ENCODE results near the gene MRPL23.

Gene MRPL23

GRCh38 chr11:1978720-1979473 is 31.8 kb downstream of the MRPL23 start:
- Histone ChIP-seq H3K36me3 (ENCODE audit: insufficient read depth, low read length) (no peaks in the 10 kb centered on the region), H3K9me3 (ENCODE audit: insufficient read depth, low read length, severe bottlenecking) (no peaks in the 10 kb centered on the region), H3K27me3 (ENCODE audit: insufficient read depth, low read length, poor library complexity) (no peaks in the 10 kb centered on the region), H3K4me2 (ENCODE audit: insufficient read depth, low read length) (no peak overlapping the region), H2AFZ (ENCODE audit: low read depth, low read length) (no peak overlapping the region), H3K4me3 (ENCODE audit: low read depth in 1 of 2, low read length in 2 of 2) (no peak overlapping the region), H3K27ac (ENCODE audit: low read length) (no peak overlapping the region), H4K20me1 (ENCODE audit: insufficient read depth, low read length) (no peaks in the 10 kb centered on the region), H3K4me1 (ENCODE audit: insufficient read depth, low read length) (no peaks in the 10 kb centered on the region), H3K79me2 (ENCODE audit: insufficient read depth, low read length) (no peaks in the 10 kb centered on the region), H3K9ac (ENCODE audit: low read depth, low read length) (no peak overlapping the region)
- no peak for ATAC-seq (ENCODE audit: insufficient read depth, low read depth)
- DNase-seq, result no peak
- TF ChIP-seq CTCF (IDR thresholded peaks at IDR 0.05; ENCODE audit: borderline replicate concordance, extremely low read depth, low read length, poor library complexity, severe bottlenecking) (no peak), EZH2 (IDR thresholded peaks at IDR 0.05; ENCODE audit: borderline replicate concordance, low read depth, low read length, severe bottlenecking) (no peak)

- H3K4me1 ChIP-seq (ENCODE audit: insufficient read depth, low read length), result no peaks in the 10 kb centered on the region
- no peak overlapping the region for H3K4me2 ChIP-seq (ENCODE audit: insufficient read depth, low read length)
- H3K9me3 ChIP-seq (ENCODE audit: insufficient read depth, low read length, severe bottlenecking), result no peaks in the 10 kb centered on the region
- H3K4me3 ChIP-seq (ENCODE audit: low read depth in 1 of 2, low read length in 2 of 2), result no peak overlapping the region
- no peaks in the 10 kb centered on the region for H3K27me3 ChIP-seq (ENCODE audit: insufficient read depth, low read length, poor library complexity)
- no peak for TF ChIP-seq CTCF (IDR thresholded peaks at IDR 0.05; ENCODE audit: borderline replicate concordance, extremely low read depth, low read length, poor library complexity, severe bottlenecking)
- no peak for TF ChIP-seq EZH2 (IDR thresholded peaks at IDR 0.05; ENCODE audit: borderline replicate concordance, low read depth, low read length, severe bottlenecking)
- DNase-seq (no peak), ATAC-seq (ENCODE audit: insufficient read depth, low read depth) (no peak)
- H3K27ac ChIP-seq (ENCODE audit: low read length), result no peak overlapping the region
- no peaks in the 10 kb centered on the region for H3K36me3 ChIP-seq (ENCODE audit: insufficient read depth, low read length)
- no peak overlapping the region for H2AFZ ChIP-seq (ENCODE audit: low read depth, low read length)
- no peaks in the 10 kb centered on the region for H3K79me2 ChIP-seq (ENCODE audit: insufficient read depth, low read length)
- no peak overlapping the region for H3K9ac ChIP-seq (ENCODE audit: low read depth, low read length)
- no peaks in the 10 kb centered on the region for H4K20me1 ChIP-seq (ENCODE audit: insufficient read depth, low read length)
Observed at GRCh38 chr11:1979607-1980006, 32.5 kb downstream of the MRPL23 start.

- no peaks in the 10 kb centered on the region for H3K9me3 ChIP-seq (ENCODE audit: insufficient read depth, low read length, severe bottlenecking)
- H2AFZ ChIP-seq (ENCODE audit: low read depth, low read length), result no peak overlapping the region
- H3K27me3 ChIP-seq (ENCODE audit: insufficient read depth, low read length, poor library complexity), result no peaks in the 10 kb centered on the region
- H3K27ac ChIP-seq (ENCODE audit: low read length), result no peak overlapping the region
- H3K9ac ChIP-seq (ENCODE audit: low read depth, low read length), result no peak overlapping the region
- no peak overlapping the region for H3K4me3 ChIP-seq (ENCODE audit: low read depth in 1 of 2, low read length in 2 of 2)
- no peaks in the 10 kb centered on the region for H3K4me1 ChIP-seq (ENCODE audit: insufficient read depth, low read length)
- TF ChIP-seq EZH2 (IDR thresholded peaks at IDR 0.05; ENCODE audit: borderline replicate concordance, low read depth, low read length, severe bottlenecking), result no peak
- TF ChIP-seq CTCF (IDR thresholded peaks at IDR 0.05; ENCODE audit: borderline replicate concordance, extremely low read depth, low read length, poor library complexity, severe bottlenecking), result no peak
- no peaks in the 10 kb centered on the region for H3K79me2 ChIP-seq (ENCODE audit: insufficient read depth, low read length)
- ATAC-seq (ENCODE audit: insufficient read depth, low read depth), result no peak
- DNase-seq, result no peak
- no peaks in the 10 kb centered on the region for H4K20me1 ChIP-seq (ENCODE audit: insufficient read depth, low read length)
- H3K4me2 ChIP-seq (ENCODE audit: insufficient read depth, low read length), result no peak overlapping the region
- no peaks in the 10 kb centered on the region for H3K36me3 ChIP-seq (ENCODE audit: insufficient read depth, low read length)
Observed at GRCh38 chr11:1982873-1983600, 35.9 kb downstream of the MRPL23 start.
